ENCODE results near the gene COTL1. TPM values are rescaled to one million over a fixed set of nuclear protein-coding genes. Genes with fewer than 3 reads are reported as not detected.
"Not testable (repeated sequence)": the region's sequence is repeated elsewhere in the genome, so short reads cannot be mapped to it uniquely, and the experiment has no call there.

COTL1 gene
- total RNA-seq, 1 donor from 2014 or later: 210 TPM

GRCh38 chr16:84625556-84625955 is 7.7 kb upstream of the COTL1 start:
- Histone ChIP-seq H3K4me3 (ENCODE audit: low read depth, low read length) (no peak overlapping the region), H3K27me3 (ENCODE audit: control insufficient read depth, insufficient read depth, low read length) (no peaks in the 10 kb centered on the region), H3K36me3 (ENCODE audit: control insufficient read depth, insufficient read depth, low read length) (no peaks in the 10 kb centered on the region)
- no peak for DNase-seq (ENCODE audit: low read depth)
- TF ChIP-seq CTCF (IDR thresholded peaks at IDR 0.05; ENCODE audit: insufficient read depth, low read length, poor library complexity, severe bottlenecking): no peak

- H3K36me3 ChIP-seq (ENCODE audit: control insufficient read depth, insufficient read depth, low read length); H3K27me3 ChIP-seq (ENCODE audit: control insufficient read depth, insufficient read depth, low read length); DNase-seq (ENCODE audit: low read depth); H3K4me3 ChIP-seq (ENCODE audit: low read depth, low read length): not testable (repeated sequence)
Observed at GRCh38 chr16:84620913-84621312, 3.0 kb upstream of the COTL1 start.

- no peaks in the 10 kb centered on the region for H3K27me3 ChIP-seq (ENCODE audit: control insufficient read depth, insufficient read depth, low read length)
- DNase-seq (ENCODE audit: low read depth): peak; percentile 95
- H3K4me3 ChIP-seq (ENCODE audit: low read depth, low read length): no peak overlapping the region
- no peak for TF ChIP-seq CTCF (IDR thresholded peaks at IDR 0.05; ENCODE audit: insufficient read depth, low read length, poor library complexity, severe bottlenecking)
- H3K36me3 ChIP-seq (ENCODE audit: control insufficient read depth, insufficient read depth, low read length): peaks cover 1% of the 10 kb centered on the region
Observed at GRCh38 chr16:84618581-84619460, 943 bp upstream of the COTL1 start.

GRCh38 chr16:84617041-84617790 is 662 bp downstream of the COTL1 start:
- Histone ChIP-seq H3K36me3 (ENCODE audit: control insufficient read depth, insufficient read depth, low read length) (peaks cover 1% of the 10 kb centered on the region), H3K4me3 (ENCODE audit: low read depth, low read length) (peak overlapping the region; percentile 91), H3K27me3 (ENCODE audit: control insufficient read depth, insufficient read depth, low read length) (no peaks in the 10 kb centered on the region)
- DNase-seq (ENCODE audit: low read depth): no peak
- no peak for TF ChIP-seq CTCF (IDR thresholded peaks at IDR 0.05; ENCODE audit: insufficient read depth, low read length, poor library complexity, severe bottlenecking)

GRCh38 chr16:84616515-84616914 is 1.4 kb downstream of the COTL1 start:
- Histone ChIP-seq H3K36me3 (ENCODE audit: control insufficient read depth, insufficient read depth, low read length) (peaks cover 2% of the 10 kb centered on the region), H3K27me3 (ENCODE audit: control insufficient read depth, insufficient read depth, low read length) (no peaks in the 10 kb centered on the region)
- DNase-seq (ENCODE audit: low read depth): no peak

More at GRCh38 chr16:84616515-84616914, 1.4 kb downstream of the COTL1 start:
- no peak for TF ChIP-seq CTCF (IDR thresholded peaks at IDR 0.05; ENCODE audit: insufficient read depth, low read length, poor library complexity, severe bottlenecking)
- peak overlapping the region; percentile 91 for H3K4me3 ChIP-seq (ENCODE audit: low read depth, low read length)

Measured in kidney epithelial cell (primary cell).